Thyroid gland (tissue), 4 donors: ENCODE data around the gene AHR. TPM values are rescaled to one million over a fixed set of nuclear protein-coding genes. Genes with fewer than 3 reads are reported as not detected.

ENCODE experiments used
- DNase-seq, 2 donors: peaks; one replicate each; pipeline ENCODE4 v3.0.0-alpha.2; 2019
- H3K27ac ChIP-seq, 3 donors: fragments of 200-600 bp; sonication (generic); 1 replicate in 2 of 3; 2 replicates in 1 of 3; pipeline ENCODE4 v1.5.1; 2016 to 2019; ENCODE audit warnings: mild to moderate bottlenecking in 1 of 3, moderate library complexity in 1 of 3
- H3K27me3 ChIP-seq: fragments of 200-600 bp; sonication (generic); one replicate; pipeline ENCODE4 v1.5.1; 2019
- H3K36me3 ChIP-seq, 2 donors: fragments of 200-600 bp; sonication (generic); one replicate each; pipeline ENCODE4 v1.5.1; 2016 to 2019
- H3K4me1 ChIP-seq, 2 donors: fragments of 200-600 bp; sonication (generic); one replicate each; pipeline ENCODE4 v1.5.1; 2017 to 2019
- H3K4me3 ChIP-seq, 3 donors: fragments of 200-600 bp; sonication (generic); replicated peaks in 1 of 3; 1 replicate in 2 of 3; 2 replicates in 1 of 3; pipeline ENCODE4 v1.5.1; 2016; ENCODE audit warnings: mild to moderate bottlenecking in 1 of 3
- H3K9me3 ChIP-seq: fragments of 200-600 bp; sonication (generic); one replicate; pipeline ENCODE4 v1.5.1; 2017
- CTCF ChIP-seq, 6 experiments: fragments of 200-600 bp in 3 of 6; fragments of 450-650 bp in 3 of 6; sonication (generic) in 3 of 6; IDR thresholded peaks; one replicate each; pipeline ENCODE4 v1.5.1; 2016 to 2019; ENCODE audit warnings: antibody characterized with exemption in 6 of 6, mild to moderate bottlenecking in 2 of 6, inconsistent platforms in 1 of 6, moderate library complexity in 1 of 6
- POLR2A ChIP-seq, 2 donors: fragments of 450-650 bp; IDR thresholded peaks; one replicate each; pipeline ENCODE4 v1.6.1; 2017; ENCODE audit warnings: antibody characterized with exemption in 2 of 2, mild to moderate bottlenecking in 2 of 2, moderate library complexity in 1 of 2
- WGBS, 2 donors: methylation state at CpG; one replicate each; pipeline ENCODE4 v1.1.5; 2017; 5-methylcytosine and 5-hydroxymethylcytosine counted together
- intact Hi-C: fragments of 100-400 bp; cut with DNase I; formaldehyde crosslinking; loops from one replicate; pipeline ENCODE4 v1.15.1; 2023
- total RNA-seq, 4 donors: library from RNA; depleted of rRNA; stranded (reverse); fragments of >200 nt; gene quantifications; one replicate each; pipeline ENCODE4 v1.2.3, GENCODE V29; 2016

The AHR gene
- total RNA-seq, 4 donors from 2014 or later: 68.3 to 127 (median 84.7) TPM

- Histone ChIP-seq H3K36me3 (no peaks in the 10 kb centered on the region), H3K4me3 (no peak overlapping the region), H3K27me3 (no peaks in the 10 kb centered on the region), H3K9me3 (no peaks in the 10 kb centered on the region), H3K27ac (no peak overlapping the region), H3K4me1 (no peaks in the 10 kb centered on the region)
- TF ChIP-seq POLR2A (IDR thresholded peaks at IDR 0.05) (no peak), CTCF (IDR thresholded peaks at IDR 0.05) (no peak)
- no peak for DNase-seq
- intact Hi-C loops: no loop called here
Observed at GRCh38 chr7:17355050-17355449, 56.6 kb downstream of the AHR start.

- intact Hi-C loops: no loop called here
- no peaks in the 10 kb centered on the region for H3K4me1 ChIP-seq
- 92 to 97% methylated on average over 2 of the region's 2 CpGs for WGBS, 2 donors
- TF ChIP-seq POLR2A (IDR thresholded peaks at IDR 0.05) (no peak), CTCF (IDR thresholded peaks at IDR 0.05) (no peak)
- H3K4me3 ChIP-seq: no peak overlapping the region
- DNase-seq: no peak
- no peaks in the 10 kb centered on the region for H3K9me3 ChIP-seq
- no peak overlapping the region for H3K27ac ChIP-seq
- no peaks in the 10 kb centered on the region for H3K27me3 ChIP-seq
- no peaks in the 10 kb centered on the region for H3K36me3 ChIP-seq
Observed at GRCh38 chr7:17357952-17358351, 59.5 kb downstream of the AHR start.

GRCh38 chr7:17359610-17360009, 61.2 kb downstream of the AHR start:
- Histone ChIP-seq H3K27me3 (no peaks in the 10 kb centered on the region), H3K27ac (no peak overlapping the region), H3K36me3 (no peaks in the 10 kb centered on the region), H3K9me3 (no peaks in the 10 kb centered on the region), H3K4me1 (no peaks in the 10 kb centered on the region), H3K4me3 (no peak overlapping the region)
- 79 to 84% methylated on average over 6 of the region's 6 CpGs for WGBS, 2 donors
- TF ChIP-seq POLR2A (IDR thresholded peaks at IDR 0.05) (no peak), CTCF (IDR thresholded peaks at IDR 0.05) (no peak)
- intact Hi-C loops: no loop called here
- DNase-seq: no peak

- no peak for DNase-seq
- TF ChIP-seq POLR2A (IDR thresholded peaks at IDR 0.05) (no peak), CTCF (IDR thresholded peaks at IDR 0.05) (no peak)
- 94 to 95% methylated on average over 23 of the region's 23 CpGs for WGBS, 2 donors
- Histone ChIP-seq H3K27ac (no peak overlapping the region), H3K27me3 (no peaks in the 10 kb centered on the region), H3K36me3 (no peaks in the 10 kb centered on the region), H3K4me1 (no peaks in the 10 kb centered on the region), H3K9me3 (no peaks in the 10 kb centered on the region), H3K4me3 (no peak overlapping the region)
- intact Hi-C loops: no loop called here
Observed at GRCh38 chr7:17362439-17363105, 64.1 kb downstream of the AHR start.

- no peak overlapping the region for H3K27ac ChIP-seq
- WGBS, 2 donors: 80 to 81% methylated on average over 2 of the region's 2 CpGs
- H3K4me1 ChIP-seq: peaks cover 0 to 8% of the 10 kb centered on the region in 2 donors
- TF ChIP-seq POLR2A (IDR thresholded peaks at IDR 0.05) (no peak), CTCF (IDR thresholded peaks at IDR 0.05) (no peak)
- intact Hi-C loops: no loop called here
- no peaks in the 10 kb centered on the region for H3K36me3 ChIP-seq
- H3K9me3 ChIP-seq: no peaks in the 10 kb centered on the region
- H3K27me3 ChIP-seq: no peaks in the 10 kb centered on the region
- no peak for DNase-seq
- no peak overlapping the region for H3K4me3 ChIP-seq
Observed at GRCh38 chr7:17364671-17365070, 66.2 kb downstream of the AHR start.
